Hepatocyte (in vitro differentiated cells): ENCODE data around the gene CPLX1.

Source experiments
- EZH2 ChIP-seq: fragments of 200-600 bp; sonication (generic); IDR thresholded peaks from 2 replicates; pipeline ENCODE4 v1.6.1; 2016; ENCODE audit warnings: antibody characterized with exemption, mild to moderate bottlenecking, borderline replicate concordance
- EZH2phosphoT487 ChIP-seq: fragments of 200-600 bp; sonication (generic); IDR thresholded peaks from one replicate; pipeline ENCODE4 v1.6.1; 2018; ENCODE audit warnings: antibody characterized with exemption, mild to moderate bottlenecking, low read depth, moderate library complexity; ENCODE audit not compliant: unreplicated experiment, severe bottlenecking
- TF ChIP-seq, protein P1 (sequence below): fragments of 200-600 bp; sonication (generic); IDR thresholded peaks from 2 replicates; pipeline ENCODE4 v1.5.1; 2016; ENCODE audit warnings: antibody characterized with exemption, mild to moderate bottlenecking; ENCODE audit not compliant: poor library complexity

GRCh38 chr4:776743-777441, 49.0 kb downstream of the CPLX1 start:
- TF ChIP-seq EZH2phosphoT487: no peak
- TF ChIP-seq, protein P1, sequence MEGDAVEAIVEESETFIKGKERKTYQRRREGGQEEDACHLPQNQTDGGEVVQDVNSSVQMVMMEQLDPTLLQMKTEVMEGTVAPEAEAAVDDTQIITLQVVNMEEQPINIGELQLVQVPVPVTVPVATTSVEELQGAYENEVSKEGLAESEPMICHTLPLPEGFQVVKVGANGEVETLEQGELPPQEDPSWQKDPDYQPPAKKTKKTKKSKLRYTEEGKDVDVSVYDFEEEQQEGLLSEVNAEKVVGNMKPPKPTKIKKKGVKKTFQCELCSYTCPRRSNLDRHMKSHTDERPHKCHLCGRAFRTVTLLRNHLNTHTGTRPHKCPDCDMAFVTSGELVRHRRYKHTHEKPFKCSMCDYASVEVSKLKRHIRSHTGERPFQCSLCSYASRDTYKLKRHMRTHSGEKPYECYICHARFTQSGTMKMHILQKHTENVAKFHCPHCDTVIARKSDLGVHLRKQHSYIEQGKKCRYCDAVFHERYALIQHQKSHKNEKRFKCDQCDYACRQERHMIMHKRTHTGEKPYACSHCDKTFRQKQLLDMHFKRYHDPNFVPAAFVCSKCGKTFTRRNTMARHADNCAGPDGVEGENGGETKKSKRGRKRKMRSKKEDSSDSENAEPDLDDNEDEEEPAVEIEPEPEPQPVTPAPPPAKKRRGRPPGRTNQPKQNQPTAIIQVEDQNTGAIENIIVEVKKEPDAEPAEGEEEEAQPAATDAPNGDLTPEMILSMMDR: no peak
- no peak for TF ChIP-seq EZH2
